Smooth muscle cell (in vitro differentiated cells): ENCODE data around the gene MICOS13. TPM values are rescaled to one million over a fixed set of nuclear protein-coding genes. Genes with fewer than 3 reads are reported as not detected.

Source experiments
- DNase-seq: peaks from one replicate; lab custom pipeline; 2025; ENCODE audit not compliant: unreplicated experiment; lab: John Stamatoyannopoulos, UW
- H2AFZ ChIP-seq: fragments of 200-600 bp; sonication (generic); 2 replicates; pipeline ENCODE4 v1.6.0; 2016; ENCODE audit warnings: antibody characterized with exemption, low read depth, mild to moderate bottlenecking
- H3F3A ChIP-seq: fragments of 200-600 bp; sonication (generic); 2 replicates; pipeline ENCODE4 v1.6.0; 2017; ENCODE audit warnings: antibody characterized with exemption, low read depth
- H3K27ac ChIP-seq: fragments of 200-600 bp; sonication (generic); 2 replicates; pipeline ENCODE4 v1.5.1; 2016; ENCODE audit warnings: low read depth, mild to moderate bottlenecking
- H3K27me3 ChIP-seq: fragments of 200-600 bp; sonication (generic); 2 replicates; pipeline ENCODE4 v1.6.1; 2016; ENCODE audit warnings: low read depth, mild to moderate bottlenecking
- H3K36me3 ChIP-seq: fragments of 200-600 bp; sonication (generic); 2 replicates; pipeline ENCODE4 v1.5.1; 2016; ENCODE audit warnings: low read depth
- H3K4me1 ChIP-seq: fragments of 200-600 bp; sonication (generic); 2 replicates; pipeline ENCODE4 v1.5.1; 2016; ENCODE audit warnings: low read depth
- H3K4me2 ChIP-seq: fragments of 200-600 bp; sonication (generic); 2 replicates; pipeline ENCODE4 v1.6.0; 2016; ENCODE audit warnings: mild to moderate bottlenecking
- H3K4me3 ChIP-seq: fragments of 200-600 bp; sonication (generic); 2 replicates; pipeline ENCODE4 v1.5.1; 2016; ENCODE audit warnings: mild to moderate bottlenecking
- H3K79me2 ChIP-seq: fragments of 200-600 bp; sonication (generic); 2 replicates; pipeline ENCODE4 v1.6.0; 2016; ENCODE audit warnings: low read depth, mild to moderate bottlenecking
- H3K9ac ChIP-seq: fragments of 200-600 bp; sonication (generic); 2 replicates; pipeline ENCODE4 v1.6.0; 2016; ENCODE audit warnings: low read depth
- H3K9me3 ChIP-seq: fragments of 200-600 bp; sonication (generic); replicated peaks from 2 replicates; pipeline ENCODE4 v1.5.1; 2016; ENCODE audit warnings: low read depth
- H4K20me1 ChIP-seq: fragments of 200-600 bp; sonication (generic); 2 replicates; pipeline ENCODE4 v1.6.0; 2016; ENCODE audit warnings: low read depth
- WGBS: methylation state at CpG from one replicate; pipeline ENCODE4 v1.1.7; 2016; ENCODE audit warnings: low lambda C conversion rate; 5-methylcytosine and 5-hydroxymethylcytosine counted together
- polyA plus RNA-seq: library from polyadenylated mRNA; unstranded; fragments of >200 nt; fragmentation: Nextera tagmentation; extraction: Ambion mirVana; gene quantifications from 2 replicates; pipeline ENCODE4 v1.2.1, GENCODE V29; 2016
- total RNA-seq: library from RNA; depleted of rRNA; stranded (reverse); fragments of >200 nt; gene quantifications from 2 replicates; pipeline ENCODE4 v1.2.3, GENCODE V29; 2014
- TF ChIP-seq, protein P1 (sequence below): fragments of 200-600 bp; sonication (generic); IDR thresholded peaks from 2 replicates; pipeline ENCODE4 v1.5.1; 2017; ENCODE audit warnings: borderline replicate concordance, mild to moderate bottlenecking, antibody characterized with exemption; ENCODE audit not compliant: insufficient read depth, poor library complexity, severe bottlenecking

The MICOS13 gene
- total and polyA plus RNA-seq, 2 experiments from 2014 or later, result 45.2 to 151 TPM

DNA sequence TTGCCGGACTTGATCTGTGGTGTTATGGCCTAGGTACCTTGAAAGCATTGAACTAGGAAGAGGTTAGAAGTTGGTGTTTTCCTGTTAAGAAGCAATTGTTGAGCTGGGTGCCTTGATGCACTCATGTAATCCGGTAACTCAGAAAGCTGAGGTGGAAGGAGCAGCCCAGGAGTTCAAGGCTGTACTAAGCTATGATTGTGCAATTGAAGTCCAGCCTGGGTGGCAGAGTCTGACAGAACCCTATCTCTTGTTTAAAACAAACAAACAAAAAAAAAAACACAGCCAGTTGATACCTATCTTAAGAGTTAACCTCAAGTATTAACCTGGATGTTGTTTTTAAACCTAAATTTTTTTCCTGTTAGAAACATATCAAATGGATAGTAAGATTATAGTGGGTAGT is 38.1 kb downstream of the MICOS13 start:
- Histone ChIP-seq H3K4me1 (no peaks in the 10 kb centered on the region), H3K4me2 (no peak overlapping the region), H3K4me3 (no peak overlapping the region), H3K36me3 (peaks cover 9% of the 10 kb centered on the region), H2AFZ (no peak overlapping the region), H3K27me3 (no peaks in the 10 kb centered on the region), H4K20me1 (peaks cover 100% of the 10 kb centered on the region), H3K9ac (no peak overlapping the region), H3K79me2 (peaks cover 96% of the 10 kb centered on the region), H3F3A (peaks cover 5% of the 10 kb centered on the region), H3K27ac (no peak overlapping the region), H3K9me3 (no peaks in the 10 kb centered on the region)
- DNase-seq, result no peak
- 97% methylated on average over 2 of the region's 2 CpGs for WGBS
- TF ChIP-seq, protein P1, sequence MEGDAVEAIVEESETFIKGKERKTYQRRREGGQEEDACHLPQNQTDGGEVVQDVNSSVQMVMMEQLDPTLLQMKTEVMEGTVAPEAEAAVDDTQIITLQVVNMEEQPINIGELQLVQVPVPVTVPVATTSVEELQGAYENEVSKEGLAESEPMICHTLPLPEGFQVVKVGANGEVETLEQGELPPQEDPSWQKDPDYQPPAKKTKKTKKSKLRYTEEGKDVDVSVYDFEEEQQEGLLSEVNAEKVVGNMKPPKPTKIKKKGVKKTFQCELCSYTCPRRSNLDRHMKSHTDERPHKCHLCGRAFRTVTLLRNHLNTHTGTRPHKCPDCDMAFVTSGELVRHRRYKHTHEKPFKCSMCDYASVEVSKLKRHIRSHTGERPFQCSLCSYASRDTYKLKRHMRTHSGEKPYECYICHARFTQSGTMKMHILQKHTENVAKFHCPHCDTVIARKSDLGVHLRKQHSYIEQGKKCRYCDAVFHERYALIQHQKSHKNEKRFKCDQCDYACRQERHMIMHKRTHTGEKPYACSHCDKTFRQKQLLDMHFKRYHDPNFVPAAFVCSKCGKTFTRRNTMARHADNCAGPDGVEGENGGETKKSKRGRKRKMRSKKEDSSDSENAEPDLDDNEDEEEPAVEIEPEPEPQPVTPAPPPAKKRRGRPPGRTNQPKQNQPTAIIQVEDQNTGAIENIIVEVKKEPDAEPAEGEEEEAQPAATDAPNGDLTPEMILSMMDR, result no peak

DNA sequence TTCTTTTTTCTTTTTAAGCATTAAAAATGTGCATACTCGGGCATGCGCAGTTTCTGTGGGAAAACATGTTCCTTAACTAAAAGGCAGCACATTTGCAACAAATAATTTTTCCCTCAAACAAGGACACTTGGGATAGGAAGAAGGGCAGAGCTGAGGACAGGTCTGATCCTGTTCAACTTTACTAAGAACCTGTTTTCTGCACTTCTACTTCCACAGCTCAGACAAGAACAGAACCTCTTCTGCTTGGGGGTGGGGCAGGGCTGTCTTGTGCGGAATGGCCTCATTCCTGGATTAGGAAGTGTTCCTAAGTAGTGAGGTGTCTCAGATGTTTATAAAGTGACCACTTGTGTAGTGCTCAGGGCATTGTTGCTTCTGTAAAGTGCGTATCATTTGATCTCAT is 39.1 kb downstream of the MICOS13 start:
- Histone ChIP-seq H3K9me3 (no peaks in the 10 kb centered on the region), H4K20me1 (peaks cover 100% of the 10 kb centered on the region), H3K9ac (no peak overlapping the region), H3K36me3 (peaks cover 4% of the 10 kb centered on the region), H3K79me2 (peaks cover 99% of the 10 kb centered on the region), H3K27me3 (no peaks in the 10 kb centered on the region), H3K27ac (no peak overlapping the region), H2AFZ (no peak overlapping the region), H3K4me2 (no peak overlapping the region), H3K4me3 (no peak overlapping the region), H3K4me1 (no peaks in the 10 kb centered on the region), H3F3A (peaks cover 5% of the 10 kb centered on the region)
- DNase-seq, result no peak
- TF ChIP-seq, protein P1, result no peak
- 94% methylated on average over 4 of the region's 4 CpGs for WGBS

GRCh38 chr19:5637971-5638370 is 42.3 kb downstream of the MICOS13 start:
- H3K4me3 ChIP-seq, result no peak overlapping the region
- peaks cover 5% of the 10 kb centered on the region for H3F3A ChIP-seq
- 97% methylated on average over 1 of the region's 1 CpG for WGBS
- H3K79me2 ChIP-seq, result peaks cover 98% of the 10 kb centered on the region
- no peak overlapping the region for H2AFZ ChIP-seq
- H3K4me2 ChIP-seq, result no peak overlapping the region
- no peak overlapping the region for H3K9ac ChIP-seq
- no peaks in the 10 kb centered on the region for H3K27me3 ChIP-seq
- no peak for DNase-seq
- H3K9me3 ChIP-seq, result no peaks in the 10 kb centered on the region
- TF ChIP-seq, protein P1, result no peak
- no peaks in the 10 kb centered on the region for H3K36me3 ChIP-seq
- no peak overlapping the region for H3K27ac ChIP-seq
- no peaks in the 10 kb centered on the region for H3K4me1 ChIP-seq
- peaks cover 98% of the 10 kb centered on the region for H4K20me1 ChIP-seq

DNA sequence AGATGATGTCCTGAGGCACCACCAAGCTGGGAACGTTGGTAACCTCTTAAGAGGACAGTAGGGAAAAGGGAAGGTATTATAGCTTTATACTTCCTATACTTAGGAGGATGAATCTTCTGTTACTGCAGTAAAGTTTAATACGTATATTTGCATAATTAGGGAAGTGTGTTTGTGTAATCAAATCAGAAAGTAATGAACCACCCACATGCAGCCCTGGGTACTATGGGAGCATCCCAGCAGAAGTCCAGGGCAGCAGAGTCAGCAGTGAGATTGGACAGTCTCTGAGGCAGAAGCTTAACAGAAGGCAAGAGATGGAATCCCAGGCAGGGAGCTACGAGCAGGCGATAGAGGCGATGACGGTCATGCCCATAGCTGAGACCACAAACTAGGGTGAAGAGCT is 44.9 kb downstream of the MICOS13 start:
- Histone ChIP-seq H3K4me2 (no peak overlapping the region), H3K4me3 (no peak overlapping the region), H3K27me3 (no peaks in the 10 kb centered on the region), H3K4me1 (no peaks in the 10 kb centered on the region), H3K9ac (no peak overlapping the region), H3K9me3 (no peaks in the 10 kb centered on the region), H3K27ac (no peak overlapping the region), H3K79me2 (peaks cover 99% of the 10 kb centered on the region), H2AFZ (no peak overlapping the region), H3F3A (peaks cover 5% of the 10 kb centered on the region), H3K36me3 (no peaks in the 10 kb centered on the region), H4K20me1 (peaks cover 98% of the 10 kb centered on the region)
- DNase-seq, result no peak
- WGBS, result 95% methylated on average over 6 of the region's 6 CpGs
- TF ChIP-seq, protein P1, result no peak
